Myometrial cell (primary cell): Measurements from ENCODE around the gene SNX33. TPM values are rescaled to one million over a fixed set of nuclear protein-coding genes. Genes with fewer than 3 reads are reported as not detected.

ENCODE experiments used
- total RNA-seq: library from RNA; depleted of rRNA; stranded (reverse); fragments of >200 nt; gene quantifications from 2 replicates; pipeline ENCODE4 v1.2.3, GENCODE V29; 2015

The SNX33 gene, protein sequence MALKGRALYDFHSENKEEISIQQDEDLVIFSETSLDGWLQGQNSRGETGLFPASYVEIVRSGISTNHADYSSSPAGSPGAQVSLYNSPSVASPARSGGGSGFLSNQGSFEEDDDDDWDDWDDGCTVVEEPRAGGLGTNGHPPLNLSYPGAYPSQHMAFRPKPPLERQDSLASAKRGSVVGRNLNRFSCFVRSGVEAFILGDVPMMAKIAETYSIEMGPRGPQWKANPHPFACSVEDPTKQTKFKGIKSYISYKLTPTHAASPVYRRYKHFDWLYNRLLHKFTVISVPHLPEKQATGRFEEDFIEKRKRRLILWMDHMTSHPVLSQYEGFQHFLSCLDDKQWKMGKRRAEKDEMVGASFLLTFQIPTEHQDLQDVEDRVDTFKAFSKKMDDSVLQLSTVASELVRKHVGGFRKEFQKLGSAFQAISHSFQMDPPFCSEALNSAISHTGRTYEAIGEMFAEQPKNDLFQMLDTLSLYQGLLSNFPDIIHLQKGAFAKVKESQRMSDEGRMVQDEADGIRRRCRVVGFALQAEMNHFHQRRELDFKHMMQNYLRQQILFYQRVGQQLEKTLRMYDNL
- total RNA-seq: 20.0 and 26.2 TPM in 2 replicates

DNA sequence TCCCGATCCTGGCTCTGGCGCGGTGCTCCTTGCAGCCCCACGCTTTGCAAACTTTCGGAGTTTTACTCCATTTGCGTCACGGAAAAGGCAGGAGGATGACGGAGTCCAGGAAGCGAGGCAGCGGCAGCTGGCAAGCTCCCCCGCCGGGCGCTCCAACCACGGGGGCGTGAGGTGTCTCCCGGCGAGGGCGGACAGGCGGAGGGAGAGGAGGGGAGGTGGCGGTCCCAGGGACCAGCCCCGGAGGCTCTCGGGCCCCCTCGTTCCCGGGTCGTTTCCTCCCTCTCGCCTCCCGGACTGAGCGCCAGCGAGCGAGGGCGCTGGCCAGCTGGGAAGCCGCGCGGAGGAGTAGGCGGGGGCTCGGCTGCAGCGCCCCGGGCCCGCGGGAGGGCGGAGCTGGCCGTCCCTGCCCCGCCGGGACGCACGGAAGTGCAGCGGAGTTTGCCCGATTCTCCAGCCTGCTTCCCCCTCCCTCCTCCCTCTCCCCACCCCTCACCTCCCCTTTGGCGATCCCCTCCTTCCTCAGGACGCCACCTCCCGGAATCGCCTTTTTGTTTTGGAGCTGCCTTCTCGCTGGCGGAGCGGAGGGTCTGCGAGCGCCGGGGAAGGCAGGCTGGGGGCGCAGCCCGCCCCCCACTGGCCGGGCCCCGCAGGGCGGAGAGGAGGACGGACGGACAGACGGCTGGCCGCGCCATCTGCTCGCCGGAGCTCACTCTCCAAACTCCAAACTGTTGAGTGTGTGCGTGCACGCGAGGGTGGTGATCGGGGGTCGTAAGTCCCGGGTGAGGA is at the start of gene SNX33:
Gene SNX33, plus strand, starts transcription at position 543 of the 786 bp plus-strand sequence. CDS start 1,191 bp downstream, outside the sequence.

DNA sequence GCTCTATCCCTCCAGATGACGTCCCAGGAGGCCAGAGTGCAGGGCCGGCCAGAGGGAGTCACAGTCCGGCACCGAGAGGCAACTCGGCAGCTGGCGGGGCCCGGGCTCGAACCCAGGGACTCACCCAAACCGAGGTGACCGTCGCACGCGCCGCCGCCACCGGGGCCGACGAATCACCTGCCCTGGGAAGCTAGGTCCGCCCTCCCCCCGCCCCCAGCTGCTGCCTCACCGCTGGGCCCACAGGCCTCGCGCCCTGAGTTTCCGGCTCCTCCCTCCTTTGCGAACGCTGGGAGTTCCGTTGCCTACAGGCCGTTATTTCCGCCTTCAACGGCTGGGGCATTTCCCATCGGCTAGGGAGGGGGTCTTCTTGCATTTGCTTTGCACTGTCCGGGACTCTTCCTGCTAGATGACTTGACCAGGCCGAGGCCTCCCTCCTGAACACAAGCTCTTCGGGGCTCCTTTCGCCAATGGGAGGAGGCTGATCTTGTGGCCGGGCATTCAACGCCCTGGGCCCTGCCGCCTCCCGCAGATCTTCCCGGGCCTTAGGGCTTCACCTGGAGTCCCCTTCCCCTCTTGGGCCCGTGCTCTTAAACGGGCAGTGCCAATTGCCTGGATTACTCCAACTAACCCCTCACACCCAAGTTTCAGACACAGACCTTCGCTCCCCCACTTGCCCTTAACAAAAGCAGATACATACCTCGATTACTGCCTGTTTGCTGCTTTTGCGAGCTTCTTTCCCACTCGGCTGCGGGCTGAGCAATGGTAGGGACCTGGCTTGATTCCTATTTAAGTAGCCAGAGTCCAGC is 22.0 kb upstream of the SNX33 start, which contains the start of gene SNUPN:
Gene SNUPN, minus strand, starts transcription at position 184 of the 806 bp plus-strand sequence. CDS start 4,674 bp downstream, outside the sequence.

DNA sequence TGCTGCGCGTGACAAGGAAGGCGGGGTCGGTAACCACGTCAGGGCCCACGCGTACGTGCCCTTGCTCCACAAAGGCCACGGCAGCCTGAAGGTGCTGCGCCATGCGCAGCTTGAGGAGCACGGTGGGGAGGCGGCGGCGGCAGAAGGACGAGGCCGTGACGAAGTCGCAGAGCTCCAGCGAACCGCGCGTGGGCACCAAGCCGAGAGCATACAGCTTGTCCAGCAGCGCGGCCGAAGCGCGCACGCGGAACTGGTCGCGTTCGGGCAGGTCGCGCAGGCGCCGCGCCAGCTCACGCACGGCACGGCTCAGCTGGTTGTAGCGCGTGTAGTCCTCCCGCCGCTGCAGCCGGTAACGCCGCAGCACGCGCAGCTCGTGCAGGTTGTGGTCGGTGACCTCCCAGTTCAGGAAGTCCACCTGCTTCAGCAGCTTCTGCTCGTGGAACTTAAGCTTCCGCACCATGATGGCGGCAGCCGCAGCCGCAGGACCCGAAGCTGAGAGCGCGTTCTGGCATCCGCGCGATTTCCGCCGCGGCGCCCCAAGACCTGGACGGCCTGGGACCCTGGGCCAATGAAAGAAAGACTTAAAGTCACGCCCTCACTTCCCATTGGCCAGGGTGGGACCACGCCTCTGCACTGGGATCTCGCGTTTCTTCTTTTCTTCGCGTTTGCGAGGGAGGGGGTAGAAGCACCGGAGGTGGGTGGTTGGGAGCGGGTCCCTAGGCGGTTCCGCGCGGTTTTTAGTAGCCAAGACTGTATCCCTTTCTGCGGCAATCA is 7.8 kb upstream of the SNX33 start, which contains the start of gene IMP3:
Gene IMP3, minus strand, starts transcription at position 516 of the 774 bp plus-strand sequence. Its CDS starts 56 bp downstream, at position 460.

Other genes with a start within 250 kb of the SNX33 start
- gene SIN3A, start 196.2 kb upstream of the SNX33 start, total RNA-seq: 24.6 and 25.7 TPM in 2 replicates
- gene PTPN9, start 68.6 kb upstream of the SNX33 start, total RNA-seq: 15.6 and 22.0 TPM in 2 replicates
- gene SNUPN, start 22.2 kb upstream of the SNX33 start, total RNA-seq: 23.9 and 33.5 TPM in 2 replicates
- 67.5 and 73.5 TPM in 2 replicates for gene IMP3, start 7.7 kb upstream of the SNX33 start, total RNA-seq
- 138 and 143 TPM in 2 replicates for gene CSPG4, start 64.9 kb downstream of the SNX33 start, total RNA-seq
- gene UBE2Q2, start 195.5 kb downstream of the SNX33 start, total RNA-seq: 34.9 and 37.7 TPM in 2 replicates